HL-60 (cell line): ENCODE results near the gene NRCAM.

Experiments used
- GABPA ChIP-seq: IDR thresholded peaks from 2 replicates; pipeline ENCODE4 v1.6.1; 2012; ENCODE audit warnings: low read depth
- POLR2AphosphoS5 ChIP-seq: IDR thresholded peaks from 2 replicates; pipeline ENCODE4 v1.6.1; 2012; ENCODE audit warnings: low read depth
- TF ChIP-seq, protein P1 (sequence below): IDR thresholded peaks from one replicate; pipeline ENCODE4 v1.5.1; 2011; ENCODE audit warnings: low read length, control low read depth, inconsistent platforms; ENCODE audit not compliant: insufficient read depth
- TF ChIP-seq, protein P2 (sequence below): IDR thresholded peaks from 2 replicates; pipeline ENCODE4 v1.6.1; 2012; ENCODE audit warnings: low read depth; ENCODE audit not compliant: insufficient replicate concordance

DNA sequence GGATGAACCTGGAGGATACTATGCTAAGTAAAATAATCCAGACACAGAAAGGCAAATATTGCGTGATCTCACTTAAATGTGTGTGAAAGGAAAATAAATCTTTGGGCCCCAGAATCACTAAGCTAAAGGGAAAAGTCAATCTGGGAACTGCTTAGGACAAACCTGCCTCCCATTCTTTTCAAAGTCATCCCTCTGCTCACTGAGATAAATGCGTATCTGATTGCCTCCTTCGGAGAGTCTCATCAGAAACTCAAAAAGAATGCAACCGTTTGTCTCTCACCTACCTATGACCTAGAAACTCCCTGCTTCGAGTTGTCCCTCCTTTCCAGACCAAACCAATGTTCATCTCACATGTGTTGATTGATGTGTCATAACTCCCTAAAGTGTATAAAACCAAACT, 286.0 kb downstream of the NRCAM start:
- TF ChIP-seq, protein P1, sequence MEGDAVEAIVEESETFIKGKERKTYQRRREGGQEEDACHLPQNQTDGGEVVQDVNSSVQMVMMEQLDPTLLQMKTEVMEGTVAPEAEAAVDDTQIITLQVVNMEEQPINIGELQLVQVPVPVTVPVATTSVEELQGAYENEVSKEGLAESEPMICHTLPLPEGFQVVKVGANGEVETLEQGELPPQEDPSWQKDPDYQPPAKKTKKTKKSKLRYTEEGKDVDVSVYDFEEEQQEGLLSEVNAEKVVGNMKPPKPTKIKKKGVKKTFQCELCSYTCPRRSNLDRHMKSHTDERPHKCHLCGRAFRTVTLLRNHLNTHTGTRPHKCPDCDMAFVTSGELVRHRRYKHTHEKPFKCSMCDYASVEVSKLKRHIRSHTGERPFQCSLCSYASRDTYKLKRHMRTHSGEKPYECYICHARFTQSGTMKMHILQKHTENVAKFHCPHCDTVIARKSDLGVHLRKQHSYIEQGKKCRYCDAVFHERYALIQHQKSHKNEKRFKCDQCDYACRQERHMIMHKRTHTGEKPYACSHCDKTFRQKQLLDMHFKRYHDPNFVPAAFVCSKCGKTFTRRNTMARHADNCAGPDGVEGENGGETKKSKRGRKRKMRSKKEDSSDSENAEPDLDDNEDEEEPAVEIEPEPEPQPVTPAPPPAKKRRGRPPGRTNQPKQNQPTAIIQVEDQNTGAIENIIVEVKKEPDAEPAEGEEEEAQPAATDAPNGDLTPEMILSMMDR = no peak
- TF ChIP-seq POLR2AphosphoS5 = no peak
- TF ChIP-seq, protein P2, sequence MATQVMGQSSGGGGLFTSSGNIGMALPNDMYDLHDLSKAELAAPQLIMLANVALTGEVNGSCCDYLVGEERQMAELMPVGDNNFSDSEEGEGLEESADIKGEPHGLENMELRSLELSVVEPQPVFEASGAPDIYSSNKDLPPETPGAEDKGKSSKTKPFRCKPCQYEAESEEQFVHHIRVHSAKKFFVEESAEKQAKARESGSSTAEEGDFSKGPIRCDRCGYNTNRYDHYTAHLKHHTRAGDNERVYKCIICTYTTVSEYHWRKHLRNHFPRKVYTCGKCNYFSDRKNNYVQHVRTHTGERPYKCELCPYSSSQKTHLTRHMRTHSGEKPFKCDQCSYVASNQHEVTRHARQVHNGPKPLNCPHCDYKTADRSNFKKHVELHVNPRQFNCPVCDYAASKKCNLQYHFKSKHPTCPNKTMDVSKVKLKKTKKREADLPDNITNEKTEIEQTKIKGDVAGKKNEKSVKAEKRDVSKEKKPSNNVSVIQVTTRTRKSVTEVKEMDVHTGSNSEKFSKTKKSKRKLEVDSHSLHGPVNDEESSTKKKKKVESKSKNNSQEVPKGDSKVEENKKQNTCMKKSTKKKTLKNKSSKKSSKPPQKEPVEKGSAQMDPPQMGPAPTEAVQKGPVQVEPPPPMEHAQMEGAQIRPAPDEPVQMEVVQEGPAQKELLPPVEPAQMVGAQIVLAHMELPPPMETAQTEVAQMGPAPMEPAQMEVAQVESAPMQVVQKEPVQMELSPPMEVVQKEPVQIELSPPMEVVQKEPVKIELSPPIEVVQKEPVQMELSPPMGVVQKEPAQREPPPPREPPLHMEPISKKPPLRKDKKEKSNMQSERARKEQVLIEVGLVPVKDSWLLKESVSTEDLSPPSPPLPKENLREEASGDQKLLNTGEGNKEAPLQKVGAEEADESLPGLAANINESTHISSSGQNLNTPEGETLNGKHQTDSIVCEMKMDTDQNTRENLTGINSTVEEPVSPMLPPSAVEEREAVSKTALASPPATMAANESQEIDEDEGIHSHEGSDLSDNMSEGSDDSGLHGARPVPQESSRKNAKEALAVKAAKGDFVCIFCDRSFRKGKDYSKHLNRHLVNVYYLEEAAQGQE = no peak
- no peak for TF ChIP-seq GABPA
